Kidney (tissue), 14 donors: ENCODE data around the gene SUOX. TPM values are rescaled to one million over a fixed set of nuclear protein-coding genes. Genes with fewer than 3 reads are reported as not detected.
A peak's percentile ranks its signal among the peaks of the same experiment; 100 is the strongest.

ENCODE experiments used
- DNase-seq, 5 donors: peaks; one replicate each; pipeline ENCODE4 v3.0.0-alpha.2; 2013 to 2020
- FAIRE-seq: peaks from 2 replicates; lab custom pipeline; 2012; peaks lifted over from hg19 to GRCh38; lab: Jason Lieb, UNC
- H3K27ac ChIP-seq, 2 donors: one replicate each; pipeline ENCODE4 v1.7.0; 2013; ENCODE audit warnings: low read depth in 2 of 2, low read length in 2 of 2, inconsistent platforms in 1 of 2
- H3K27me3 ChIP-seq: one replicate; pipeline ENCODE4 v1.7.1; 2013; ENCODE audit warnings: low read length, inconsistent platforms; ENCODE audit not compliant: control insufficient read depth, insufficient read depth
- H3K36me3 ChIP-seq, 3 donors: one replicate each; pipeline versions ENCODE4 v1.7.0 to v1.7.1; 2013; ENCODE audit warnings: low read length in 3 of 3, control low read depth in 1 of 3, inconsistent platforms in 1 of 3; ENCODE audit not compliant: insufficient read depth in 3 of 3, control insufficient read depth in 2 of 3
- H3K4me1 ChIP-seq, 3 donors: one replicate each; pipeline versions ENCODE4 v1.7.0 to v1.7.1; 2013; ENCODE audit warnings: low read length in 3 of 3, inconsistent platforms in 1 of 3, low read depth in 1 of 3; ENCODE audit not compliant: control insufficient read depth in 2 of 3, insufficient read depth in 2 of 3
- H3K4me3 ChIP-seq, 3 donors: one replicate each; pipeline versions ENCODE4 v1.7.0 to v1.8.1; 2013; ENCODE audit warnings: low read length in 3 of 3, control low read depth in 1 of 3, inconsistent platforms in 1 of 3
- H3K9ac ChIP-seq, 3 donors: one replicate each; pipeline versions ENCODE4 v1.7.0 to v1.7.1; 2013; ENCODE audit warnings: low read length in 3 of 3, control low read depth in 1 of 3, inconsistent platforms in 1 of 3
- H3K9me3 ChIP-seq, 3 donors: one replicate each; pipeline versions ENCODE4 v1.7.0 to v1.7.1; 2013; ENCODE audit warnings: low read length in 3 of 3, control low read depth in 1 of 3, inconsistent platforms in 1 of 3; ENCODE audit not compliant: control insufficient read depth in 2 of 3, insufficient read depth in 1 of 3
- intact Hi-C: fragments of 100-400 bp; cut with DNase I; formaldehyde crosslinking; loops from one replicate; pipeline ENCODE4 v1.11.1; 2022
- polyA plus RNA-seq: library from polyadenylated mRNA; stranded (reverse); fragments of 350-450 nt; fragmentation: Illumina TruSeq; extraction: RNeasy Lipid Tissue Mini Kit (QIAGEN cat#74804); gene quantifications from one replicate; pipeline ENCODE4 v1.2.3, GENCODE V29; 2014; ENCODE audit warnings: low read depth, low replicate concordance; ENCODE audit not compliant: insufficient read depth
- total RNA-seq: library from RNA; stranded (reverse); fragmentation: NEBNext Ultra II Directional; extraction: Animal tissue kit (Norgen Biotek cat#: 25700); gene quantifications from one replicate; pipeline ENCODE4 v1.2.1, GENCODE V29; 2021
- TF ChIP-seq, protein P1 (sequence below): IDR thresholded peaks from 3 replicates; pipeline ENCODE4 v1.5.1; 2012; ENCODE audit warnings: mild to moderate bottlenecking, moderate library complexity, borderline replicate concordance; ENCODE audit not compliant: insufficient read depth; ENCODE audit errors: extremely low read depth
- donor health status: control.
- donor health status: control.
- donor health status: control.
- donor health status: control.
- donor health status: control.
- donor health status: DM: yes; HTN: yes; CAD: no.
- donor health status: Normal renal cell carcinoma (clear cell type).

SUOX gene
- total and polyA plus RNA-seq, 2 donors from 2014 or later: 33.1 to 61.1 TPM

DNA sequence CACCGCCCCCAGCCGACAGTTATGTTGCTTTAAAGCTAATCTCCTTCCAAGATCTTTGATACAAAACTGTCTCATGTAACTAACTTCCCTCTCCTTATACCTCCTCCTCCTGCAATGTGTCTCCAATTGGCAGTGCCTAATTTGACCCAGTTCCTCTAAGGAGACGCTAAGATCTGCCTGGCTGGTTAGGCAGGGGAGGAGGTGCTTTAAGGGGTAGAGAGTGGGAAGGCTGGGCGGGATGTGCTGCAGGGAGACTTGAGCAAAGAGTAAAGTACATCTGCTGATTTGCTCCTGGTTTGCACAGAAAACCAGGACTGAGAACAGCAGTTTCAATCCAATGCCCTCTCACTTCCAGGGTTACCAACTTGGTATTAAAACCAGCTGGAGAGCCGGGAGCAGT lies 16.4 kb downstream of the SUOX start:
- peaks cover 0 to 12% (median 6%) of the 10 kb centered on the region in 3 donors for H3K4me1 ChIP-seq
- FAIRE-seq: no peak
- intact Hi-C loops: no loop called here
- no peak overlapping the region for H3K9ac ChIP-seq
- TF ChIP-seq, protein P1, sequence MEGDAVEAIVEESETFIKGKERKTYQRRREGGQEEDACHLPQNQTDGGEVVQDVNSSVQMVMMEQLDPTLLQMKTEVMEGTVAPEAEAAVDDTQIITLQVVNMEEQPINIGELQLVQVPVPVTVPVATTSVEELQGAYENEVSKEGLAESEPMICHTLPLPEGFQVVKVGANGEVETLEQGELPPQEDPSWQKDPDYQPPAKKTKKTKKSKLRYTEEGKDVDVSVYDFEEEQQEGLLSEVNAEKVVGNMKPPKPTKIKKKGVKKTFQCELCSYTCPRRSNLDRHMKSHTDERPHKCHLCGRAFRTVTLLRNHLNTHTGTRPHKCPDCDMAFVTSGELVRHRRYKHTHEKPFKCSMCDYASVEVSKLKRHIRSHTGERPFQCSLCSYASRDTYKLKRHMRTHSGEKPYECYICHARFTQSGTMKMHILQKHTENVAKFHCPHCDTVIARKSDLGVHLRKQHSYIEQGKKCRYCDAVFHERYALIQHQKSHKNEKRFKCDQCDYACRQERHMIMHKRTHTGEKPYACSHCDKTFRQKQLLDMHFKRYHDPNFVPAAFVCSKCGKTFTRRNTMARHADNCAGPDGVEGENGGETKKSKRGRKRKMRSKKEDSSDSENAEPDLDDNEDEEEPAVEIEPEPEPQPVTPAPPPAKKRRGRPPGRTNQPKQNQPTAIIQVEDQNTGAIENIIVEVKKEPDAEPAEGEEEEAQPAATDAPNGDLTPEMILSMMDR: no peak
- no peak for DNase-seq
- H3K4me3 ChIP-seq: no peak overlapping the region
- H3K27me3 ChIP-seq: no peaks in the 10 kb centered on the region
- peak overlapping the region; percentile 51 to 73 for H3K27ac ChIP-seq
- no peaks in the 10 kb centered on the region for H3K9me3 ChIP-seq
- H3K36me3 ChIP-seq: no peaks in the 10 kb centered on the region

DNA sequence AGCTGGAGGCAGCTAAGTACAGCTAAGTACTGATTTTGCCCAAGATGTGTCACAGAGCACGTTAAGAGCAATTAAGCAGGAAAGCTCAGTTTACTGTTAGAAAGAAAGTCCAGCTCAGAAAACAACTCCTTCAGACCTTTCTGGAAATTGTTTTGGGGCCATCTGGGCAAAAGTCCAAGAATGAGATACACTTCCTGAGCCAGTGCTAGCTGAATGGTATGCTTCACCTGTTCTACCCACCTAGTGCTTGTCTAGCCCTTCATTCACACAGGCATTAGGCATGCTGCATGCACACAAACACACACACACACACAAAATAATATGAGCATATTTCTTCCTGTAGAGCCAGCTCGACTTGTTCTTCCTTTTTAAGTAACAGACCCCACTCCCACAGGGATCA lies 17.1 kb downstream of the SUOX start:
- peak overlapping the region; percentile 51 to 73 for H3K27ac ChIP-seq
- H3K36me3 ChIP-seq: no peaks in the 10 kb centered on the region
- no peaks in the 10 kb centered on the region for H3K27me3 ChIP-seq
- DNase-seq (peak in 3 of 5 donors; percentile 55 to 88 (median 85)), FAIRE-seq (no peak)
- no peaks in the 10 kb centered on the region for H3K9me3 ChIP-seq
- H3K4me3 ChIP-seq: no peak overlapping the region
- intact Hi-C loops: no loop called here
- H3K4me1 ChIP-seq: peaks cover 0 to 12% (median 6%) of the 10 kb centered on the region in 3 donors
- peak overlapping the region in 1 of 3 donors; percentile 14 for H3K9ac ChIP-seq
- TF ChIP-seq, protein P1: no peak

DNA sequence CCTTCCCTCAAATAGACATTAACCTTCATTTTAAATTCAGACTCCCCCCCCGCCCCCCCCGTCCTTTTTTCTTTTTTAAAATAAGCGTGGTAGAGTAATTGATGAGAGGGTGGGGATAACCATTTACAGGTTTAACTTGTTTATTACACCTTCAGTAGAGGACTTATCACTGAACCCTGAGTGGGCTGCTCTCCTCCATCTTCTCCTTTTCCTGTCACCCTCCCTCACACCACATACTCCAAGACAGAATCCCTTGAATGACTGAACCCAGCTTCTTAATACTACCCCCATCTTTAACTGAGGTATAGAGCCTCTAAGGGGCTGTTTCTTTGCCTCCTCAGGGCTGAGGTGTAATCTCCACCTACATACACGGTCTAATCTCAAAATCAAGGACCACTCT lies 20.1 kb downstream of the SUOX start:
- Histone ChIP-seq H3K27me3 (no peaks in the 10 kb centered on the region), H3K27ac (no peak overlapping the region), H3K4me3 (no peak overlapping the region), H3K9me3 (no peaks in the 10 kb centered on the region), H3K36me3 (no peaks in the 10 kb centered on the region), H3K4me1 (peaks cover 0 to 17% (median 6%) of the 10 kb centered on the region in 3 donors), H3K9ac (no peak overlapping the region)
- no peak for DNase-seq
- no peak for FAIRE-seq
- intact Hi-C loops: no loop called here
- TF ChIP-seq, protein P1: no peak

DNA sequence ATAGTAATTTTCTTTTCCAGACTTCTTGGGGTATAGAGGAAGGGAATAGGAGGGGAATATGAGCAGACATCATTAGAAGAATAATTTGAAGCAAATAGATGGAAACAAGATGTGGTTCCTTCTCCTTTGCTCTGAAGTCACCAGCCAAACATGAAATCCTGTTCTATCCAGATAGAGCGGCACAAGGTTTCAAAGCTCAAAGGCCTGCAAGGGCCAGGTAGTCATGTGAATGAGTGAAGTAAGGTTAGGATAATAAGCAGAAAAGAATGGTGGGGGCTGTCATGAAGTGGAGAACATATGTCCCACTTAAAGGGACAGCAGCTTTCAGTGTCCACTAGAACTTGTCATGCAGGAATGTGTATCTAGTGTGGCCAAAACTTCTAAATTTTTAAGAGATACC lies 21.3 kb downstream of the SUOX start:
- no peak overlapping the region for H3K4me3 ChIP-seq
- no peak overlapping the region for H3K9ac ChIP-seq
- intact Hi-C loops: no loop called here
- DNase-seq (no peak), FAIRE-seq (no peak)
- peaks cover 0 to 14% (median 6%) of the 10 kb centered on the region in 3 donors for H3K4me1 ChIP-seq
- H3K9me3 ChIP-seq: no peaks in the 10 kb centered on the region
- peak overlapping the region; percentile 9 to 61 for H3K27ac ChIP-seq
- H3K27me3 ChIP-seq: no peaks in the 10 kb centered on the region
- TF ChIP-seq, protein P1: no peak
- no peaks in the 10 kb centered on the region for H3K36me3 ChIP-seq
